ENCODE data around the gene ZNF423.

GRCh38 chr16:49833085-49833484 lies 22.8 kb downstream of the ZNF423 start:
- TF ChIP-seq CAMTA2 (CRISPR knock-in tag; IDR thresholded peaks at IDR 0.05; ENCODE audit: borderline replicate concordance) (no peak), HNRNPUL1 (IDR thresholded peaks at IDR 0.05; ENCODE audit: low read depth, low read length) (no peak), GABPB1 (CRISPR knock-in tag; IDR thresholded peaks at IDR 0.05) (no peak), CTCF (CRISPR knock-in tag; IDR thresholded peaks at IDR 0.05) (no peak), EZH2 (conservative IDR thresholded peaks at IDR 0.05; ENCODE audit: low read depth, low read length) (0 out of 2 replicates have a peak, but pooled peaks have one; percentile 7), TFE3 (CRISPR knock-in tag; IDR thresholded peaks at IDR 0.05) (no peak), SP4 (CRISPR knock-in tag; IDR thresholded peaks at IDR 0.05) (no peak), ATF6 (CRISPR knock-in tag; conservative IDR thresholded peaks at IDR 0.05) (no peak), THAP9 (CRISPR knock-in tag; IDR thresholded peaks at IDR 0.05; ENCODE audit: borderline replicate concordance) (no peak), RXRA (CRISPR knock-in tag; IDR thresholded peaks at IDR 0.05) (no peak), ISX (CRISPR knock-in tag; conservative IDR thresholded peaks at IDR 0.05) (no peak), TP53 (CRISPR knock-in tag; conservative IDR thresholded peaks at IDR 0.05) (no peak), ZNF24 (IDR thresholded peaks at IDR 0.05) (no peak)

All from HepG2 (cell line).